OCI-LY7 (cell line): ENCODE measurements around the gene STX12. TPM values are rescaled to one million over a fixed set of nuclear protein-coding genes. Genes with fewer than 3 reads are reported as not detected.

Source experiments
- BruUV-seq: library from RNA; stranded (reverse); fragments of 400-500 nt; replicated peaks from 2 replicates; lab custom pipeline; 2021; lab: Mats Ljungman, UMichigan
- CTCF ChIA-PET: fragments of 300-600 bp; sonication (Branson Sonifier 250); formaldehyde crosslinking; loops from one replicate; lab custom pipeline; 2022; ENCODE audit warnings: antibody characterized with exemption; ENCODE audit not compliant: unreplicated experiment; lab: Charles Lee
- POLR2A ChIA-PET: fragments of 300-600 bp; sonication (Branson Sonifier 250); formaldehyde crosslinking; loops from one replicate; lab custom pipeline; 2022; ENCODE audit warnings: antibody characterized with exemption; lab: Charles Lee
- DNase-seq: peaks from one replicate; pipeline ENCODE4 v3.0.0-alpha.2; 2015; ENCODE audit warnings: low spot score
- H2AFZ ChIP-seq: fragments of 200-600 bp; sonication (generic), shearing (Covaris generic); 2 replicates; pipeline ENCODE4 v1.6.1; 2014; ENCODE audit warnings: mild to moderate bottlenecking, antibody characterized with exemption, low read length, moderate library complexity
- H3K27ac ChIP-seq: fragments of 200-600 bp; sonication (generic); 2 replicates; pipeline ENCODE4 v1.5.1; 2014; ENCODE audit warnings: mixed run types, low read depth, mild to moderate bottlenecking, moderate library complexity, low read length, inconsistent platforms; ENCODE audit not compliant: poor library complexity, severe bottlenecking
- H3K36me3 ChIP-seq: fragments of 200-600 bp; sonication (generic); 2 replicates; pipeline ENCODE4 v1.6.1; 2014; ENCODE audit warnings: mild to moderate bottlenecking, antibody characterized with exemption, low read length, moderate library complexity, mixed read lengths; ENCODE audit not compliant: insufficient read depth
- H3K4me1 ChIP-seq: fragments of 200-600 bp; sonication (generic); 2 replicates; pipeline ENCODE4 v1.5.1; 2014; ENCODE audit warnings: mild to moderate bottlenecking, low read length; ENCODE audit not compliant: insufficient read depth, poor library complexity, severe bottlenecking
- H3K4me2 ChIP-seq: fragments of 200-600 bp; sonication (generic); 2 replicates; pipeline ENCODE4 v1.6.1; 2014; ENCODE audit warnings: mild to moderate bottlenecking, low read length
- H3K4me3 ChIP-seq: fragments of 200-600 bp; sonication (generic); 2 replicates; pipeline ENCODE4 v1.5.1; 2014; ENCODE audit warnings: mild to moderate bottlenecking, low read depth, low read length; ENCODE audit not compliant: poor library complexity, severe bottlenecking
- H3K79me2 ChIP-seq: fragments of 200-600 bp; sonication (generic); 2 replicates; pipeline ENCODE4 v1.6.1; 2016; ENCODE audit warnings: low read depth, mild to moderate bottlenecking, low read length, moderate library complexity, mixed read lengths; ENCODE audit not compliant: insufficient read depth
- H3K9me2 ChIP-seq: fragments of 200-600 bp; sonication (generic); 2 replicates; pipeline ENCODE4 v1.6.1; 2016; ENCODE audit warnings: mild to moderate bottlenecking, low read length, mixed read lengths; ENCODE audit not compliant: insufficient read depth
- H3K9me3 ChIP-seq: fragments of 200-600 bp; sonication (generic); 2 replicates; pipeline ENCODE4 v1.6.1; 2014; ENCODE audit warnings: mild to moderate bottlenecking, mixed run types, low read length, mixed read lengths
- H4K20me1 ChIP-seq: fragments of 200-600 bp; sonication (generic); 2 replicates; pipeline ENCODE4 v1.6.1; 2014; ENCODE audit warnings: mild to moderate bottlenecking, antibody characterized with exemption, low read length, moderate library complexity, mixed read lengths; ENCODE audit not compliant: insufficient read depth
- EZH2phosphoT487 ChIP-seq: fragments of 200-600 bp; sonication (generic); IDR thresholded peaks from 2 replicates; pipeline ENCODE4 v1.6.1; 2018; ENCODE audit warnings: low read depth, borderline replicate concordance, mild to moderate bottlenecking, mixed run types, antibody characterized with exemption, low read length, moderate library complexity, mixed read lengths
- intact Hi-C: fragments of 100-400 bp; cut with micrococcal nuclease; formaldehyde crosslinking; loops from one replicate; pipeline ENCODE4 v1.10.0; 2022; ENCODE audit not compliant: unreplicated experiment
- total RNA-seq, 2 experiments: library from RNA; depleted of rRNA in 1 of 2; stranded (reverse); fragments of >200 nt in 1 of 2; shearing (Covaris generic) in 1 of 2; gene quantifications; 2 replicates each; pipeline ENCODE4 v1.2.3, GENCODE V29; 2014 to 2022
- TF ChIP-seq, protein P1 (sequence below): fragments of 200-600 bp; sonication (generic); conservative IDR thresholded peaks from 2 replicates; pipeline ENCODE4 v1.5.1; 2014; ENCODE audit warnings: mild to moderate bottlenecking, antibody characterized with exemption, low read length, moderate library complexity, mixed read lengths

STX12 gene
- total RNA-seq, 2 experiments from 2014 or later, result 17.2 to 30.1 TPM

DNA sequence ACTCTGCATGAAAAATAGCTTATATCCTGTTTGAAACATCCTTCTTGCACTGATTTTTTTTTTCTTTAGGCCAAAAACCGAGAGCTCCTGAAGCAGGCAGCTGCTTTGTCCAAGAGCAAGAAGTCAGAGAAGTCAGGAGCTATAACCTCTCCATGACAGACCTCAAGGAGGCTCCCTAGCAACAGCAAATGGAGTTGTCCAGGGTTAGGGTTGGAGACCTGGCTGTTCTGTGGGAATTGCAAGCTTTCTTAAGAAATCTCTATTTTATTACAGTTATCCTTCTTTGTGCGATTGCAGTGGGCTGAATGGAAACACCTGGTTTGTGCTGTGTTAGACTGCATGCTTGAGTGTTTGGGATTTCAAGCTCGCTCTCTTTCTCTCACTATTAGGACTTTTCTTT, 12.6 kb upstream of the STX12 start:
- intact Hi-C loops, result no loop called here
- H3K4me3 ChIP-seq, result no peak overlapping the region
- no peak for DNase-seq
- H3K9me3 ChIP-seq, result no peaks in the 10 kb centered on the region
- no peaks in the 10 kb centered on the region for H3K79me2 ChIP-seq
- H3K9me2 ChIP-seq, result no peaks in the 10 kb centered on the region
- no TSS peak for BruUV-seq
- no peak overlapping the region for H3K4me2 ChIP-seq
- peaks cover 44% of the 10 kb centered on the region for H3K36me3 ChIP-seq
- no peak overlapping the region for H2AFZ ChIP-seq
- ChIA-PET POLR2A (interaction anchor here (1.0 to 2.3 kb wide), 3 partner anchors 12 to 49 kb away, joined by 3 to 9 read pairs (median 6); partner anchors contain the start of genes FAM76A and STX12), CTCF (interaction anchor here (0.6 kb wide), 1 partner anchor 599 kb away, joined by 3 read pairs; no protein-coding TSS in a partner anchor)
- H3K4me1 ChIP-seq, result no peaks in the 10 kb centered on the region
- no peak for TF ChIP-seq EZH2phosphoT487
- TF ChIP-seq, protein P1, sequence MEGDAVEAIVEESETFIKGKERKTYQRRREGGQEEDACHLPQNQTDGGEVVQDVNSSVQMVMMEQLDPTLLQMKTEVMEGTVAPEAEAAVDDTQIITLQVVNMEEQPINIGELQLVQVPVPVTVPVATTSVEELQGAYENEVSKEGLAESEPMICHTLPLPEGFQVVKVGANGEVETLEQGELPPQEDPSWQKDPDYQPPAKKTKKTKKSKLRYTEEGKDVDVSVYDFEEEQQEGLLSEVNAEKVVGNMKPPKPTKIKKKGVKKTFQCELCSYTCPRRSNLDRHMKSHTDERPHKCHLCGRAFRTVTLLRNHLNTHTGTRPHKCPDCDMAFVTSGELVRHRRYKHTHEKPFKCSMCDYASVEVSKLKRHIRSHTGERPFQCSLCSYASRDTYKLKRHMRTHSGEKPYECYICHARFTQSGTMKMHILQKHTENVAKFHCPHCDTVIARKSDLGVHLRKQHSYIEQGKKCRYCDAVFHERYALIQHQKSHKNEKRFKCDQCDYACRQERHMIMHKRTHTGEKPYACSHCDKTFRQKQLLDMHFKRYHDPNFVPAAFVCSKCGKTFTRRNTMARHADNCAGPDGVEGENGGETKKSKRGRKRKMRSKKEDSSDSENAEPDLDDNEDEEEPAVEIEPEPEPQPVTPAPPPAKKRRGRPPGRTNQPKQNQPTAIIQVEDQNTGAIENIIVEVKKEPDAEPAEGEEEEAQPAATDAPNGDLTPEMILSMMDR, result no peak
- no peak overlapping the region for H3K27ac ChIP-seq
- H4K20me1 ChIP-seq, result no peaks in the 10 kb centered on the region

DNA sequence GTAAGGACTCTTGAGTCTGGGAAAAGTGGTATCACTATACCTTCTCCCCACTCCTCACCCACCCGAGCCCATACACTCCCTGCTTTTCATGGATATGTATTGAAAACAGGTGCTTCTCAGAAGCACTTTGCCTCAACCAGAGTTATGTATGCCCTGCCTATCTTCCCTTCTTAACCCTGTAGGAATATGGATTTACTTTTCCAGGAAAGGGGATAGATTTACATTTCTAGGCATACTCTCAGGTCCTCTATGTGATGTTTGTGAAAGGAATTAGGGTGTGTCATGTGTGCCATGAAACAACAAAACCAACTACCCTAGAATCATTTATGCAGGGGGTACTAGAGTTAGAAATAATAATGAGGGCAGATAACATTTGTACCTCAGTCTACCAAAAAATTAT, 11.0 kb upstream of the STX12 start:
- no peaks in the 10 kb centered on the region for H3K4me1 ChIP-seq
- no peaks in the 10 kb centered on the region for H3K9me2 ChIP-seq
- H3K4me3 ChIP-seq, result no peak overlapping the region
- H4K20me1 ChIP-seq, result no peaks in the 10 kb centered on the region
- no peak overlapping the region for H3K4me2 ChIP-seq
- peaks cover 32% of the 10 kb centered on the region; the same call in 1 of the 2 replicates for H3K36me3 ChIP-seq
- no peak for DNase-seq
- H3K27ac ChIP-seq, result no peak overlapping the region
- no peaks in the 10 kb centered on the region for H3K9me3 ChIP-seq
- no TSS peak for BruUV-seq
- no peak overlapping the region for H2AFZ ChIP-seq
- no peak for TF ChIP-seq EZH2phosphoT487
- TF ChIP-seq, protein P1, result no peak
- ChIA-PET CTCF (no interaction called here), POLR2A (interaction anchor here (1.0 kb wide), 1 partner anchor 11 kb away, joined by 4 read pairs; the partner anchor contains the start of gene STX12)
- intact Hi-C loops, result no loop called here
- H3K79me2 ChIP-seq, result no peaks in the 10 kb centered on the region

DNA sequence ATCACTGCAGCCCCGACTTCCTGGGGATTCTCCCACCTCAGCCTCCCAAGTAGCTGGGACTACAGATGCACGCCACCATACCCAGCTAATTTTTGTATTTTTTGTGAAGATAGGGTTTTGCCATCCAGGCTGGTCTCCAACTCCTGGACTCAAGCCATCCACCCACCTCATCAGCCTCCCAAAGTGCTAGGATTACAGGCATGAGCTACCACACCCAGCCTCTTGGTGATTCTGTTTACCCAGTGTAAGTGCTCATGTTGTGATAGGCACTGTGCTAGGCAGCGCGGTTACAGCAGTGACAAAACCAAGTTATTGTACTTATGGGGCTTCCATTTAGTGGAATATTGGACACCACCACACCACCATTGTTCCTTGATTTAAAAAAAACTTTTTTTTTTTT, 9.7 kb upstream of the STX12 start:
- Histone ChIP-seq H3K79me2 (no peaks in the 10 kb centered on the region), H3K4me2 (no peak overlapping the region), H3K4me3 (no peak overlapping the region), H2AFZ (no peak overlapping the region), H3K9me3 (no peaks in the 10 kb centered on the region), H3K27ac (no peak overlapping the region), H3K36me3 (peaks cover 27% of the 10 kb centered on the region; the same call in 1 of the 2 replicates), H3K4me1 (no peaks in the 10 kb centered on the region), H4K20me1 (no peaks in the 10 kb centered on the region), H3K9me2 (no peaks in the 10 kb centered on the region)
- POLR2A ChIA-PET, result interaction anchor here (0.6 kb wide), 1 partner anchor 26 kb away, joined by 4 read pairs; no protein-coding TSS in a partner anchor
- TF ChIP-seq, protein P1, result no peak
- DNase-seq, result no peak
- no TSS peak for BruUV-seq
- CTCF ChIA-PET, result no interaction called here
- intact Hi-C loops, result no loop called here
